Measurements from ENCODE around the gene ADRM1.

ADRM1 gene

DNA sequence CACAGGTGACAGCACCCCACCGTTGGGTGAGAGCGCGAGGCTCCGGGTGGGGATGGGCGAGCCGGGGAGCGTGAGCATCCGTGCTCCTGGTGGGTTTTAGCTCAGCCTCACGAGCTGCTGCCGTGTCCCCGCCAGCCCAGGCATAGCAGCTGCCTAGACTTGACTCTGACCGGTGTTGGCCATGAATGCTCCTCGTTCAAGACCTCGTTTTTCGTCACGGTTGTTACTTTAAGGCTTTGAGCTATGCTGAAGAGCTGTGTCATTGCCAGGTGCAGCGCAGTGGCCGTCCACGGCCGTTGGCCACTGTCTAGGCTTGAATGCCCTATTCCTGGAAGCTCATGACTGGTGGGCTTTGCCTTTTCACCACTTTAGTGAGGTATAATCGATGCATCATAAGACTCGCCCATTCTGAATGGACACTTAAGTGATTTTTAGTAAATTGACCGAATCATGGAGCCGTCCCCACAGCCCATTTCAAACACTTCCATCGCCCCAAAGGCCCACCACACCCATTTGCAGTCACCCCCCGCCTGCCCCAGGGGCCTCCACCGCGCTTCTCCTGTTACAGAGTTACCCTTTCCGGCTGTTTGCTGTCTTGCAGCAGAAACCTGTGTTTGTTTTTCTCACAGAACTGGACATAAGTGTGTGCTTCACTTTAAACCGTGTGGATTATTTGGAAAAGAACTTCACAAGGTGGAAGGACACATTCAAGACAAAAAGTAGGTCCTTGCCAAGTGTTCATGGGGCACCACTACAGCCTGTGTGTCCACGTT, 21.4 kb upstream of the ADRM1 start:
- no peak for DNase-seq

DNA sequence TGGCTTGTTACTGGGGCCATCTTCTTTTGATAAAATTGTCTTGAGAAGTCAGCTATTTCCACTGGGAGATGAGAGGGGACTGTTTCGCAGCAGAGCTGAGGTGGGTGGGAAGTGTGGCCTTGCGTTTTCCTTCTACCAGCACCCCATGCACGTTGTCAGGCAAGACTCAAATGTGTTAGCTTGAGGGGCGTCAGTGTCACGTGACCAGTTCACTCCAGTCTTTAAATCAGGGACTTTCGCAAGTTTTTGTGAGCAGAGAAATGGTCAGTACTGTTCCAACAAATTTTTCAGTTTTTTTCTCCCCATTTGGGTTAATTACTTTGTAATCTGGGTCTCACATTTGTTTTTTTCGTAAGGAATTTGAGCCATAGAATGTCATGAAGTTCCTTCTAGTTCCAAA, 20.7 kb upstream of the ADRM1 start:
- DNase-seq, result no peak

DNA sequence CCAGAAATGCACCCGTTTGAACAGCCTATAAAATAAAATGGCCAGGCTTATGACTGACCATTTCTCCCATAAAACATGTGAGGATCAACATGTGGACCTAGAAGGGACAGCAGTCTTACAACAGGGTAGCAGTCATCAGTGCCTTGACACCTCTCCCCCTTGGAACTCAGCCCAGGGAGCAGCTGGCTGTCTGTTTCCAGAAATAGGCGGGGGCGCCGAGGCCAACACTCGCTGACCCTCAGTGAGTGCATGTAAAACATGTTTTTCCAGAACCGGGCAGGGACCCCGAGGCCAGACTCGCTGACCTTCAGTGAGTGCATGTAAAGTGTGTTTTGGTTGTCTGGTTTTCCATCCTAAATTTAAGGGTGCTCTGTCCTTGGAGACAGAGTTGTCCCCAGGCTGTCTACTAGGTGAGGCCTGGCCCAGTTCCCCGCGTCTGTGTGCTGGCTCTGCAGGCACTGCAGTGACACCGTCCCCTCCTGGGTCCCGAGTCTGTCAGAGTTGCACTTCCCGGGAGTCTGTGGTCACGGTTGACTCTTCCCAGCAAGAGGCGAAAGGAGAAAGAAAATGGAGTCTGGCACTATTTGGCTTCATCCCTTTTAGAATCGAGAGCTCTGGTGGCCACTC, 19.8 kb upstream of the ADRM1 start:
- DNase-seq, result no peak

DNA sequence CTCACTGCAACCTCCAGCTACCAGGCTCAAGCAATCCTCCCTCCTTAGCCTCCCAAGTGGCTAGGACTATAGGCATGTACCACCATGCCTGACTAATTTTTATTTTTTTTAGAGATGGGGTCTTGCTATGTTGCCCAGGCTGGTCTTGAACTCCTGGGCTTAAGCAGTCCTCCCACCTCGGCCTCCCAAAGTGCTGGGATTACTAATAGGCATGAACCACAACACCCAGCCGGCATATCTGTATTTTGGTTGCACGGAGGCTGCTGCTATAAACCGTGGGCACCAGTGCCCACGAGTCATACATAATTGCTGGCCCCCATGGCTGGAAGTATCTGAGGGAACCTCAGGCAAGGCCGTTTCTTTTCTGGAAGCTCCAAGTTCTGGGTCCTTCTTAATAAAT, 18.3 kb upstream of the ADRM1 start:
- DNase-seq, result no peak

DNA sequence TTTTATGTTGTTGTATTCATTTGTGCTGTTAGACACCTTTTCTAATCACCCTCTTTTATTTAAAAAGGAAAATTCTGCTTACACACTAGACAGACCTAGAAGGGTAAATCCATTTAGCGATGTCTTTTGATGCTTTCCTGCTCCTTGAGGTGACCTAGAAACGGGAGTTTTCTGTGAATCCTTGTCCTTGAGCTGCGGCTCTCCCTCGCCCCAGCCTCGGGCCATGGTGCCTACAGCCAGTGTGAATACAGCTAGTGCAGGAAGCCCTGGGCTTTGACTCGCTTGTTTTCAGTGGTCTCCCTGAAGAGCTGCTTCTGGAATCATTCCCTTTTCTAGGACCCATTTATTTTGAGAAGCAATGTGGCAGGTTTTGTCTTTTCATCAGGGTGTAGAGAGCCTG, 17.6 kb upstream of the ADRM1 start:
- no peak for DNase-seq

DNA sequence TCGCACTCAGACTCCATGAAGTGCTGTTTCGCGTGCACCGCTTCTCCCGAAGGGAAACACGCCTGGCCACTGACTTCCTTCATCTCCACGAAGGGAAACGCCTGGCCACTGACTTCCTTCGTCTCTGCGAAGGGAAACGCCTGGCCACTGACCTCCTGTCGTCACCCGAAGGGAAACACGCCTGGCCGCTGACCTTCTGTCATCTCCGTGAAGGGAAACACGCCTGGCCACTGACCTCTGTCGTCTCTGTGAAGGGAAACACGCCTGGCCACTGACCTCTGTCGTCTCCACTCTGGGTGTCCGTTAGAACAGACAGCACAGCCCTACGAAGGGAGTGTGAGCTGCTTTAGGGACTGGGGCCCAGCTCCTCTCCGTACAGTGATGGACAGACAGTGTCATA, 17.1 kb upstream of the ADRM1 start:
- DNase-seq, result no peak

DNA sequence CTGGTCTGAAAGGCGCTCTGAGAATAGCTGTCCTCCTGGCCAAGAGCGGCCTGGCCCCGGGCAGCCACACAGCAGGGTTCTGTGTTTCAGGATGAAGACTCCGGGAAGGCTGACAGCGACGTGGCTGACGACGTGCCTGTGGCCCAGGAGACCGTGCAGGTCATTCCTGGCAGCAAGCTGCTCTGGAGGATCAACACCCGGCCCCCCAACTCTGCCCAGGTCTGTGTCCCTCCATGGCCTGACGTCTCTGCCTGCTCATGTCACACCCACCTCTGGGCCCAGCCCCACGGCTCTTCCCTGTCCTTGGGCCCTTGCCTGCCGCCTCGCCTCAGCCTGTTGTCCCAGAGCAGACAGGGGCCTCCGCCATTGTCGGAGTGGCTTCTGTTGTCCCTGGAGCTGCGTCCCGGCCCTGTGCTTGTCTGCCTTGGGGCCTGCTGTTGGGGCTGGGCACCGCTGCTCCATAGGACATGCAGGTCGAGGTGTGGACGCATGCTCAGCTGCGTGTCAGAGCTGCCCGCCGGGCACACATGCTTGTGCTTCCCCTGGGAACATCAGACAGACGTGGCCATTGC, 16.2 kb upstream of the ADRM1 start:
- no peak for DNase-seq

DNA sequence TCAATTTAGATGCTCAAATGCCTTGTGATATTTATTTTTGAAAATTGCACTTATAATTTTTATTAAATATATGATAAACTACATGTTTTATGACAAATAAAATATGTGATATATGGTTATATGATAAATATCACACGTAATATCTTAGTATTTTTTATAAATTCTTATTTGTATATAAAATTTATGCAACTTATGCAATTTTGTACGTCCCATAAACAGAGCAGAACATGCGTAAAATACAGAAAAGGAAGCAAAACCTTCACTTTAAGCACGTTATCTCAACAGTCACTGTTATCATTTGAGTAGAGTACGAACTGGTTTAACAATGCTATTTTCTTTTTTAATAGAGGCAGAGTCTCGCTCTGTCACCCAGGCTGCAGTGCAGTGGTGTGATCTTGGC, 15.7 kb upstream of the ADRM1 start:
- DNase-seq, result no peak

DNA sequence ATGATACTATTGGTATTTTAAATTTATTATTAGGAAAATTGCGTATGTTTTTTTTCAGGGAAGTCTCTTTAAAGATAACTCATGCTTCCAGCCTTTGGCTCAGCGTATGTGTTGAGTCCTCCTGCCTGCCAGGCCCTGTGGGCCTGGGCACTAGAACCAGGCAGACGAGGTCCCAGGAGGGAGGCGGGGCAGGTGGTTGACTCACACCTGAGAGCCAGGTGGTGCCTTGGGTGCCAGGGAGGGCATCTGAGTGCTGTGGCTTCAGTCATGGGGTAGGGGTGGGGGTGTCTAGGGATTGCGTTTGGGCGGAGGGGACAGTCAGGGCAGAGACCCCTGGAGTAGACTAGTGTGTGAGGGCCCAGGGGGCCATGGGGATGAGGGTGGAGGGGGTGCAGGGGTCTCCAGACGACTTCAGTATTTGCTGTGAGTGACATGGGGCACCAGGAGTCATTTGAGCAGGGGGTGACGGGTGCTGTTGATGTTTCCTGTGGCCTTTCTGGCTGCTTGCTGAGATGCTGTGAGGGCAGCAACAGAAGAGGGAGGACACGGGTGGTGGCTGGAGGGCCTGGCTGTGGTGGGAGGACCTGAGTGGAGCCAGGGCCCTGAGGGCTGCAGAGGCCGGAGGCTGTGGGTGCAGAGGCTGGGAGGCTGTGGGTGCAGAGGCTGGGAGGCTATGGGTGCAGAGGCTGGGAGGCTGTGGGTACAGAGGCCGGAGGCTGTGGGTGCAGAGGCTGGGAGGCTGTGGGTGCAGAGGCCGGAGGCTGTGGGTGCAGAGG, 14.8 kb upstream of the ADRM1 start:
- DNase-seq, result no peak

DNA sequence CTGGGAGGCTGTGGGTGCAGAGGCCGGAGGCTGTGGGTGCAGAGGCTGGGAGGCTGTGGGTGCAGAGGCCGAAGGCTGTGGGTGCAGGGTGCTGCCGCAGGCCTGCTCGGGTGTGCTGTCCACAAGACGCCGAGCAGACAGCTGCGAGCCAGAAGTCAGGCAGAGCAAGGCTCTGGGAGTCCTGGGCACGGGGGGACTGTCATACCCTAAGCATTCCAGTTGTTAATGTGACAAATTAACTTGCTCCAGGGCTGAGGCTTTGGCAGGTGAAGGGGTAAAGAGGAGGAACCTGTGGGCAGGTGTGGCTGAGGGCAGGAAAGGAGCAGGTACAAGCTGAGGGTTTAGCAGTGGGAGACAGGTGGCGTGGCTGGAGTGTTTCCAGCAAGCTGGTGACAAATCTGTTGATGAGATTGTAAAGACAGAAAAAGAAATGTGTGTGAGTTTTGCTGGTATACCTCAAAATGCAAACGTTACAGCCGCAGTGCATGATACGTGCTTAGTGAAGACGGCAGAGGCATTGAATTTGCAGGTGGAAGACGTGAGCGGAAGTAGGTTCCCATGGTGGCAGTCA, 14.2 kb upstream of the ADRM1 start:
- DNase-seq, result no peak

DNA sequence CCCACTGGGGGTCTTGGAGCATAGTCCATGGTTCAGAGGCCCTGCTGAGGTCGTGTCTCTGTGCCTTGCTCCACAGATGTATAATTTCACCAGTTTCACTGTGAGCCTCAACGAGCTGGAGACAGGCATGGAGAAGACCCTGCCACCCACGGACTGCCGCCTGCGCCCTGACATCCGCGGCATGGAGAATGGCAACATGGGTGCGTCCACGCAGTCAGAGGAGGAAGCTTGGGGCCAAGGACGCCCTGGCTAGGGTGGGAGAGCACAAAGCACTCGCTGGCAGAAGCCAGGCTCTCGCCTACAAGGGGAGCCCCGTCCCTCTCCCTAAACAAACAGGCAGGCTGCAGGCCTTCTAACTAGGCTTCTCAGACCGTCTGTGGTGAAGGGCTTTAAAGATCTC, 13.7 kb upstream of the ADRM1 start:
- no peak for DNase-seq

DNA sequence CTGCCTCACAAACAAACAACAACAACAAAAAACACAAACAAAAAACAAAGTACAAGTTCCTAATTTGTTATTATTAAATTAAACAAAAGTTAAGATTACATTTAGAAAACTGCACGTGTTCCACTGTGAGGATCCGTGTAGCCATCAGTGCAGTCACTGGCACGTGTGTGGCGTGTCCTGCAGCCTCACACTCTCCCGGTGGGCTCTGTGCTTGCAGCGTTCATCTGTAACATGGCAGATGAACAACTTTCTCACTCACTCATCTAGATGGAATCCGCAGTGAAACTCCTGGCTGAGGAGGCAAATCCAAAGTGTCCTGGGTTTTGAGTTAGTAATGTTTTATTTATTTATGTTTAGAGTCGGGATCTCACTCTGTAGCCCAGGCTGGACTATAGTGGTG, 12.9 kb upstream of the ADRM1 start:
- DNase-seq, result no peak

DNA sequence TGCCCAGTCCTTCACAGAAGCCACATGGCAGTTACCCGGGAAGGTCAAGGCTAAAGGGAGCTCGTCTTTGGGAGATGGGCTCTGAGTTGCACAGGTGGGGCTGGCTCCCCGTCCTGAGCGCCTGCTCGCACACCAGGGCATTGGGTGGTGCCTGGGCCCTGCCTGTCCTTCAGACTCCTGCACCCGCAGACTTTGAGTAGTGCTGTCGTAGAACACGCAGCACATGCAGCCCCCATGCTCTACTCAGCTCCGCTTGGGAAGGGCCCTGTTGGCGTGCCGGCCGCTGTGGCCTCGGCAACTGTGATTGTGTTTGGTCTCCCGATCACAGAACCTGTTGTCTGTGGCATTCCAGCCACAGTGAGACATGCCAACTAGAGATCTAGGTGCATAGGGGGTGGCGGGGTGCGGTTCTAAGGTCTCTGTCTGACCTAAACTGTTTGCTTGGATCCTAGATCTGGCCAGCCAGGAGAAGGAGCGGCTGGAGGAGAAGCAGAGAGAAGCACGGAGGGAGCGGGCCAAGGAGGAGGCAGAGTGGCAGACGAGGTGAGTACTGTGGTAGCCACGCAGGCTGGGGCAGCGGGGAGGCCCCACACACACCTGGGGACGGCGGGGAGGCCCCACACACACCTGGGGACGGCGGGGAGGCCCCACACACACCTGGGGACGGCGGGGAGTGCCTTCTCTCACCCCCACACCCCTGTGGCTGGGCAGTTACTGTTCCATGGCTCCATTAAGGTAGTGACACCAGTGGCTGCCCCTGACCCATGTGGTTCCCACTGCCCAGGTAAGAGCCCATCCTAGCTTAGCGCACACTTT, 11.3 kb upstream of the ADRM1 start:
- no peak for DNase-seq

DNA sequence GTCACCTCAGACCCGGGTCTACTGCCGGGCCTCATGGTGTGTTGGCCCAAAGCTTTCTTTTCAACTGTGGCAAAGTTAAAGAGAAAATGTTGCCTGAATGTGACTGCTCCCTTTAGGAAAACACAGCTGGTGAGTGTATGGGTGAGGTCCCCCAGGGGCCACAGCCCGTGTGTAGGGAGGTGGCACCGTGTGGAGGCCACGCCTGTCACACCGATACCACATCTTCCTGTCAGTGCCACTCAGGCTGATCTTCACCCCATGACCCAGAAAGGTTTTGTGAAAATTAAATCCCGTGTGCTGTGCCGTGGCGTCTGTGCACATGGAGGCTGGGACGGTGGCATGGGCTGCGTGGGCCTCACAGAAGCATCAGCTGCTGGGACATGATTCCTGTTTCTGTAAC, 10.7 kb upstream of the ADRM1 start:
- no peak for DNase-seq

DNA sequence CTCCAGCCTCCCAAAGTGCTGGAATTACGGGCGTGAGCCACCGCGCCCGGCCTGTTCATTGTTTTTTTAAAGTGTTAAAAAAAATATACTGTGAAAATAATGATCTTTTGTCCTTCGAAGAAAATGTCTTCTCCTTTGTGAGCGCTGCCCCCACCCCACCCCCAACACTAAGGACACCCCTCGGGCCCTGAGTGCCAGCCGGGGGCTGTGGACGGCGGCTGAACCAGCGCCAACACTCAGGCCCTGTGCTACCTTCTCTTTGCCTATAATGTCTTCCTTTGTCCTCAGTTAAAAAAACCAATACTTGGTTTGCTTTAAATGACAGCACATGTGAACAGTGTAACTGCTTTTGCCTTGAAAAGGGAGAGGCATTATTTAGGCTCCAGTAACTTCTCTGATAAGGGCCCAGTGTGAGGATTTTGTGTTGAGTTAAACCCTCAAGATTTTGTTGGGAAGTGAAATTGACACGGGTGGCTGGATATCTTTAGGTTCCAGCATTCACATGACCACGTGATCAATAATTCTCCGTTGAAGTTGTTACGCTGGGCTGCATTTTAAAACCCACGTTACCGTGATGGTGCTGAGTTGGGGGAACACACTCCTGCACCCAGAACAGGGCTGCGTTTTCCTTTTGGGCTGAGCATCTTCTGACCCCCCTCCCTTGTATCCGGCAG, 9.5 kb upstream of the ADRM1 start:
- no peak for DNase-seq

DNA sequence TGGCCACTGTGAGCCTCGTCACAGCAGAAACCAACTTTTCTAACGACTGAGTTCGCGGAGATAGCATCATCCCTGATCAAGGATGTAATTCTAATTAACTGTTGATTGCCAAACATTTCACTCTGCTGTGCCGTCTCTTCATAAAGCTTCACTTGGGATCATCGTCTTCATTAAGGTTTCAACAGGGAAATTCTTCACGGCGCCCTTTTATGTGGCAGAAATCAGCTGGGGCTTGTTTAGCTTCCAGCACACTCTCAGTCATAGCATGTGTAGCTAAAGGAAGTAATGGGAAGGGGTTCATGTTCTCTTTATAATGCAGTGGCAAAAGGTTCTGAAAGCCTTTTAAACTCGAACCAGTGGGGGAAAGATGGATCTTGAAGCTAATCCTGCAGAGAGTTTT, 8.9 kb upstream of the ADRM1 start:
- DNase-seq, result no peak

DNA sequence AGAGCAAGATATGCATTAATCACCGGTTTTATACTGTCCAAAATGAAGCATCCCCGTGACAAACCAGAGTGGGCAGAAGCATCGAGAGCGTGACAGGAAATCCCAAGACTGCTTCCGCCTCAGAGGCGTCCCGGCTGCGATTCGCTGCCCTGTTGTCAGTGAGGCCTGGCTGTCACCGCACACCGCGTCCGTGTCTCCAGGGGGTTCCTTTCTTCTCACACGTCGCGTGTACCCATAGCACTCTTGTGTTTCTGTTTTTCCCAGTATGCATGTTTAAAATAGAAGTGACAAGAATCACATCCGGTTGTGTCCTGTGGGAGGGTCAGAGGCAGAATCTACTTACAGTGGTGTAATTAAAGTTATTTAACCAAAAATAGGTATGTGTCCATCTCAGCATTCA, 8.3 kb upstream of the ADRM1 start:
- DNase-seq, result no peak

DNA sequence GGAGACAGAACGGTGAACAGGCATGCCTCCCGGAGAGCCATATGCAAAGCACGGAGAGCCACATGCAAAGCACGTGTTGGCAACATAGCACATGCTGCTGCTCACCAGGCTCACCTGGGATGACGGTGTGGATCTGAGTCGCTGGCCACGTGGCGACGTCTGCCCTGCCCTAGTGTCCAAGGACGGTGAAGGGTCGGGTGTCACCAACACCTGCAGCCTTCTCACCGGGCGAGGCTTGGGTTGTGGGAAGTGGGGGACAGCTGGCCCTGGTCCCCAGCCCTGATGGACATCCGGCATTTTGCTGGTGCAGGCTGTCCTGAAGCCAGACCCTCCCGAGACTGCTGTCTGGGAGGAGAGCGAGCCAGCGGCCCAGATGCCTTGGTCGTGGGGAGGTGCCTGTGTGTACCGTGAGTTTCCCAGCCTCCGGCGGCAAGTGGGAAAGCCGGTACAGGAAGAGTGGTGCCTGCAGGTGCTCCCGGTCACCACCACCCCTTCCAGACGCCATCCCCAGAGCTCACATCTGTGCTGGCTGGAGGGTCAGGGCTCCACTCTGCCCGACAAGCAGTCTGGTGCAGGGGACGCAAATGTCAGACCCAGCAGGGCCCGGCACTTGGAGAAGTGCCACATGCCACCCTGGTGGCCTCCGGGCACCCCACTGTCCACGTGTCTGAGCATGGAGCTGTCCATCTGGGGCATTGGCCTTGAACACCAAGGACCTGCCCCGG, 5.9 kb upstream of the ADRM1 start:
- DNase-seq, result no peak

DNA sequence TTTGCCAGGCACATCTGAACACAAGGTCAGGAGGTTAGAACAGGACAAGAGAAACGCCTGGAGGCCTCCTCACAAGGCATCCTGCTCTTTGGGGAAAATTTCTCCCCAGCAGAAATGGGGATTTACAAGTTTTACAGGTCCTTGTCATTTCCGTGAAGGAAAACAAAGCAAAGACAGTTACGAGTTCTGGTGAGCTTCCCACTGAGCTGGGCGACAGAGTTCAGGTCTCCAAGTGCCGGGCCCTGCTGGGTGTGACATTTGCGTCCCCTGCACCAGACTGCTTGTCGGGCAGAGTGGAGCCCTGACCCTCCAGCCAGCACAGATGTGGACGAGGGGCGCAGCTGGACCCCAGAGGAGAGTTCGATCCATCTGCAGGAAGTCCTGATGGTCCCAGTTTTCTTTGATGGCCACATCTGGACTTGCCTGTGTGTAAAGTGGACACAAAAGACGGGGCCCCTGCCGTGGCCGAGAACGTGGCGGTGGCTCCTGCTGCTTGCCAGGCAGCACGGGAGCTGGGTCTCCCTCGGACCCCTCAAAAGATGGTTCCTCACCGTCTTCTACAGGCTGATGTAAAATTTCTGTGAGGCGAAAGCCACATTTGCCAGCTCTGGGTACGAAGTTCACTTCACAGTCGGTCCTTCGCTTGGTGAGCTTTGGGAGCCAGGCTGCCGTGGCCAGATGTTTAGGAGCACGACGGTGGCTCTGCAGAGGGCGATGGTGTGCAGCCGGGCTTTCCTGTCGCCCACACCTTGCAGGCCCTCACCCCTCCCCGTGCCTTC, 5.2 kb upstream of the ADRM1 start:
- DNase-seq, result no peak

DNA sequence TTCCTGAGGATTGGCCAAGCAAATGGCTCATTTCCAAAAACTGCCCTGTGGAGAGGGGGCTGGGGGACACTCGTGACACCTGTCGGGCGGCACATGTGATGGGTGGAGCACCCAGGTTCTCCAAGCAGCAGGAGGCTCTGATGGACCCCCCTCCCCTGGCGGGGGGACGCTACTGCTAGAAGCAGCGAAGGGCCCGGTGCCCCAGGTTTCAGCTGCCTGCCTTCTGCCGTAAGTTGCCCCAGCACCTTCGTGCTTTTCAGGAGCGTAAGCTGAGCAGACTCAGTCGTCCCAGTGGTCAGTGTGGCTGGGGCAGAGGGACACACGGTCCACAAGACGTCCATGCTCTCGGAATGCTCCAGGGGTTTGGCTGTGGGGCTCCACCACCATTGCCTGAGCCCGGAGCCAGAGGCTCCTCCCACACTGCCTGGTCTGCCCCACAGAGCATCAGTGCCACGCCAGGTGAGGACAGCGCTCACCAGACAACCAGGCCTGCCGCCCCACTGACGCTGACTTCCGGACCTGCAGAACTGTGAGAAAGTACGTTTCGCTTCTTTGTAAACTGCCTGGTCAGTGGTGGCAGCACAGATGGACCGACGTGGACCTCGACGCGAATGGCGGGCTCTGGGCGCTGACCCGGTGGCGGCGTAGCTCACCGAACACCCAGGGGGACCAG, 4.1 kb upstream of the ADRM1 start:
- DNase-seq, result no peak

Measured in NCI-H1436 (cell line).